OCI-LY7 (cell line): Measurements from ENCODE around the gene JAKMIP3.

Experiments
- CTCF ChIP-seq: fragments of 200-600 bp; sonication (generic); conservative IDR thresholded peaks from 2 replicates; pipeline ENCODE4 v1.5.1; 2014; ENCODE audit warnings: mild to moderate bottlenecking, antibody characterized with exemption, low read length, moderate library complexity, mixed read lengths
- EZH2phosphoT487 ChIP-seq: fragments of 200-600 bp; sonication (generic); IDR thresholded peaks from 2 replicates; pipeline ENCODE4 v1.6.1; 2018; ENCODE audit warnings: low read depth, borderline replicate concordance, mild to moderate bottlenecking, mixed run types, antibody characterized with exemption, low read length, moderate library complexity, mixed read lengths

GRCh38 chr10:132111121-132111731 is 45.5 kb downstream of the JAKMIP3 start:
- TF ChIP-seq CTCF (no peak), EZH2phosphoT487 (no peak)
